ENCODE data around the gene DCAF10. TPM values are rescaled to one million over a fixed set of nuclear protein-coding genes. Genes with fewer than 3 reads are reported as not detected.

The DCAF10 gene
- total and polyA plus RNA-seq, 2 of the 13 experiments (the other 11 are each of a cell fraction or from before 2014, with no cell fraction given) = 9.2 to 20.3 TPM

- H3K4me1 ChIP-seq (ENCODE audit: insufficient read depth, low read length) = peaks cover 17% of the 10 kb centered on the region
- no peak overlapping the region for H3K4me2 ChIP-seq (ENCODE audit: low read depth, low read length)
- ChIA-PET POLR2A (no interaction called here), CTCF (ENCODE audit: low intra/inter-chr PET ratio, low total read pairs) (no interaction called here)
- no peak overlapping the region for H2AFZ ChIP-seq (ENCODE audit: low read length)
- ATAC-seq (no peak), DNase-seq (ENCODE audit: low spot score) (no peak), FAIRE-seq (no peak)
- in situ Hi-C loops (cut with HindIII; ENCODE audit: extremely low pct_ligation_motif_present, low pct_unique_long_range_greater_than_20kb) = loop anchor here (5.0 to 10.0 kb wide), 2 partner anchors 52 to 305 kb away; partner anchors contain the start of gene POLR1E
- TF ChIP-seq ZNF557 (CRISPR knock-in tag; IDR thresholded peaks at IDR 0.05) = no peak
- no peaks in the 10 kb centered on the region for H3K36me3 ChIP-seq (replicated peaks in 1 of 2; ENCODE audit: control insufficient read depth in 1 of 2, insufficient read depth in 2 of 2, low read length in 2 of 2)
- intact Hi-C loops (cut with micrococcal nuclease; ENCODE audit: unreplicated experiment) = no loop called here
- H3K4me3 ChIP-seq (replicated peaks in 1 of 3; ENCODE audit: insufficient read depth in 1 of 3, low read depth in 2 of 3, low read length in 3 of 3) = no peak overlapping the region
- H3K9ac ChIP-seq (ENCODE audit: insufficient read depth, low read depth, low read length) = no peak overlapping the region
- no TSS peak for BruUV-seq (replicated peaks)
- H3K9me3 ChIP-seq (ENCODE audit: low read length) = no peaks in the 10 kb centered on the region
- H4K20me1 ChIP-seq (ENCODE audit: insufficient read depth, low read length) = no peaks in the 10 kb centered on the region
- H3K27ac ChIP-seq (ENCODE audit: extremely low read length, insufficient read depth, low read length) = no peak overlapping the region
- H3K27me3 ChIP-seq (ENCODE audit: control insufficient read depth in 1 of 2, insufficient read depth in 2 of 2, low read length in 2 of 2) = no peaks in the 10 kb centered on the region
- no peaks in the 10 kb centered on the region for H3K79me2 ChIP-seq (ENCODE audit: insufficient read depth, low read length)
- WGBS (ENCODE audit: low lambda C conversion rate) = 94% methylated on average over 2 of the region's 2 CpGs
Observed at GRCh38 chr9:37790096-37790495, 10.5 kb upstream of the DCAF10 start.

- in situ Hi-C loops (cut with HindIII; ENCODE audit: extremely low pct_ligation_motif_present, low pct_unique_long_range_greater_than_20kb) = loop anchor here (5.0 to 10.0 kb wide), 2 partner anchors 50 to 307 kb away; partner anchors contain the start of gene POLR1E
- POLR2A ChIA-PET = no interaction called here
- no peak for FAIRE-seq
Observed at GRCh38 chr9:37792122-37792521, 8.5 kb upstream of the DCAF10 start.

More at GRCh38 chr9:37792122-37792521, 8.5 kb upstream of the DCAF10 start:
- no peak for DNase-seq (ENCODE audit: low spot score)
- intact Hi-C loops (cut with micrococcal nuclease; ENCODE audit: unreplicated experiment) = no loop called here
- Histone ChIP-seq H3K9me3 (ENCODE audit: low read length) (no peaks in the 10 kb centered on the region), H3K9ac (ENCODE audit: insufficient read depth, low read depth, low read length) (no peak overlapping the region), H3K36me3 (replicated peaks in 1 of 2; ENCODE audit: control insufficient read depth in 1 of 2, insufficient read depth in 2 of 2, low read length in 2 of 2) (no peaks in the 10 kb centered on the region), H3K4me1 (ENCODE audit: insufficient read depth, low read length) (peaks cover 9% of the 10 kb centered on the region), H4K20me1 (ENCODE audit: insufficient read depth, low read length) (no peaks in the 10 kb centered on the region), H2AFZ (ENCODE audit: low read length) (no peak overlapping the region), H3K27ac (ENCODE audit: extremely low read length, insufficient read depth, low read length) (no peak overlapping the region), H3K4me2 (ENCODE audit: low read depth, low read length) (no peak overlapping the region), H3K79me2 (ENCODE audit: insufficient read depth, low read length) (no peaks in the 10 kb centered on the region), H3K4me3 (replicated peaks in 1 of 3; ENCODE audit: insufficient read depth in 1 of 3, low read depth in 2 of 3, low read length in 3 of 3) (no peak overlapping the region), H3K27me3 (ENCODE audit: control insufficient read depth in 1 of 2, insufficient read depth in 2 of 2, low read length in 2 of 2) (no peaks in the 10 kb centered on the region)
- WGBS (ENCODE audit: low lambda C conversion rate) = 96% methylated on average over 5 of the region's 5 CpGs
- CTCF ChIA-PET (ENCODE audit: low intra/inter-chr PET ratio, low total read pairs) = no interaction called here
- no peak for ATAC-seq
- TF ChIP-seq ZSCAN9 (CRISPR knock-in tag; IDR thresholded peaks at IDR 0.05; ENCODE audit: borderline replicate concordance) = no peak
- TF ChIP-seq ZFP36L2 (CRISPR knock-in tag; IDR thresholded peaks at IDR 0.05) = no peak
- TF ChIP-seq ZNF607 (CRISPR knock-in tag; IDR thresholded peaks at IDR 0.05; ENCODE audit: borderline replicate concordance) = no peak
- no peak for TF ChIP-seq ETS1 (CRISPR knock-in tag; IDR thresholded peaks at IDR 0.05)
- no peak for TF ChIP-seq IKZF1 (IDR thresholded peaks at IDR 0.05)
- TF ChIP-seq FOXO4 (CRISPR knock-in tag; conservative IDR thresholded peaks at IDR 0.05) = no peak
- no peak for TF ChIP-seq ZNF570 (CRISPR knock-in tag; IDR thresholded peaks at IDR 0.05; ENCODE audit: borderline replicate concordance)
- TF ChIP-seq FOXJ3 (CRISPR knock-in tag; IDR thresholded peaks at IDR 0.05; ENCODE audit: borderline replicate concordance) = no peak
- no peak for TF ChIP-seq ZNF552 (CRISPR knock-in tag; IDR thresholded peaks at IDR 0.05; ENCODE audit: borderline replicate concordance)
- no peak for TF ChIP-seq ISL2 (CRISPR knock-in tag; IDR thresholded peaks at IDR 0.05)
- no TSS peak for BruUV-seq (replicated peaks)

Measured in HepG2 (cell line).